ENCODE data around the gene LY6G6C. TPM values are rescaled to one million over a fixed set of nuclear protein-coding genes. Genes with fewer than 3 reads are reported as not detected.

LY6G6C gene
- total and polyA plus RNA-seq, 10 of the 15 experiments (the other 5 are each of a cell fraction or from before 2014, with no cell fraction given) = not detected

GRCh38 chr6:31718265-31718664, 3.3 kb downstream of the LY6G6C start:
- Histone ChIP-seq H4K20me1 (ENCODE audit: control insufficient read depth, insufficient read depth) (no peaks in the 10 kb centered on the region), H3K4me3 (no peak overlapping the region), H3K79me2 (ENCODE audit: control insufficient read depth, insufficient read depth, low read length) (no peaks in the 10 kb centered on the region), H3K4me2 (ENCODE audit: control insufficient read depth, insufficient read depth) (no peak overlapping the region), H2AFZ (ENCODE audit: control insufficient read depth, low read depth, low read length) (no peak overlapping the region), H3K27me3 (replicated peaks in 1 of 2; ENCODE audit: control insufficient read depth in 2 of 2, insufficient read depth in 2 of 2, low read length in 1 of 2) (peaks cover 0 to 2% of the 10 kb centered on the region in 2 experiments; a peak in 2 of 4 replicates), H3K27ac (ENCODE audit: control insufficient read depth, insufficient read depth) (no peak overlapping the region), H3K4me1 (ENCODE audit: control insufficient read depth, insufficient read depth, low read length) (no peaks in the 10 kb centered on the region), H3K9ac (ENCODE audit: control insufficient read depth, insufficient read depth, low read length) (no peak overlapping the region), H3K9me3 (replicated peaks; ENCODE audit: control insufficient read depth, insufficient read depth, low read length) (no peaks in the 10 kb centered on the region), H3K36me3 (ENCODE audit: control insufficient read depth in 2 of 2, insufficient read depth in 2 of 2, low read length in 1 of 2) (no peaks in the 10 kb centered on the region)
- FAIRE-seq (no peak), DNase-seq (ENCODE audit: low read depth, low spot score) (no peak), ATAC-seq (no peak)
- RAD21 ChIA-PET (ENCODE audit: unreplicated experiment) = no interaction called here
- CTCF ChIA-PET = no interaction called here
- in situ Hi-C loops (cut with MboI) = no loop called here
- WGBS (ENCODE audit: insufficient coverage, insufficient replicate concordance, low lambda C conversion rate, missing lambda C conversion rate) = 80% methylated on average over 1 of the region's 1 CpG
- SMC1A ChIA-PET (ENCODE audit: uncharacterized antibody, unreplicated experiment) = interaction anchor here (1.0 kb wide), 1 partner anchor 51 kb away, joined by 3 read pairs; no protein-coding TSS in a partner anchor
- POLR2A ChIA-PET = interaction anchor here (0.8 kb wide), 1 partner anchor 88 kb away, joined by 3 read pairs; the partner anchor contains the start of gene LSM2
- intact Hi-C loops (cut with micrococcal nuclease; ENCODE audit: unreplicated experiment) = no loop called here
- BruUV-seq (replicated peaks) = no TSS peak
- no peak for TF ChIP-seq MYC (IDR thresholded peaks at IDR 0.05; ENCODE audit: insufficient read depth, insufficient read length, insufficient replicate concordance, low read length, severe bottlenecking)
- no peak for TF ChIP-seq ZBED1 (IDR thresholded peaks at IDR 0.05; ENCODE audit: borderline replicate concordance)
- no peak for TF ChIP-seq MEF2A (IDR thresholded peaks at IDR 0.05; ENCODE audit: insufficient read depth, low read depth, low read length)
- no peak for TF ChIP-seq DPF2 (IDR thresholded peaks at IDR 0.05)
- no peak for TF ChIP-seq TCF12 (IDR thresholded peaks at IDR 0.05; ENCODE audit: low read depth, low read length)
- TF ChIP-seq RELB (IDR thresholded peaks at IDR 0.05; ENCODE audit: low read depth) = no peak
- TF ChIP-seq BCL11A (IDR thresholded peaks at IDR 0.05; ENCODE audit: low read depth, low read length) = no peak
- no peak for TF ChIP-seq CREM (IDR thresholded peaks at IDR 0.05; ENCODE audit: low read depth)
- no peak for TF ChIP-seq IKZF1 (conservative IDR thresholded peaks at IDR 0.05)
- no peak for TF ChIP-seq KAT2A (conservative IDR thresholded peaks at IDR 0.05; ENCODE audit: control insufficient read depth, low read depth, low read length)
- no peak for TF ChIP-seq NKRF (conservative IDR thresholded peaks at IDR 0.05)
- TF ChIP-seq STAT1 (conservative IDR thresholded peaks at IDR 0.05) = no peak
- no peak for TF ChIP-seq ZBTB11 (CRISPR knock-in tag; IDR thresholded peaks at IDR 0.05)
- TF ChIP-seq BCLAF1 (IDR thresholded peaks at IDR 0.05) = no peak

All from GM12878 (cell line).